ENCODE data around the gene PPP1R7. TPM values are rescaled to one million over a fixed set of nuclear protein-coding genes. Genes with fewer than 3 reads are reported as not detected.

The PPP1R7 gene
- total and polyA plus RNA-seq, 8 donors = 61.6 to 80.0 (median 71.3) TPM

DNA sequence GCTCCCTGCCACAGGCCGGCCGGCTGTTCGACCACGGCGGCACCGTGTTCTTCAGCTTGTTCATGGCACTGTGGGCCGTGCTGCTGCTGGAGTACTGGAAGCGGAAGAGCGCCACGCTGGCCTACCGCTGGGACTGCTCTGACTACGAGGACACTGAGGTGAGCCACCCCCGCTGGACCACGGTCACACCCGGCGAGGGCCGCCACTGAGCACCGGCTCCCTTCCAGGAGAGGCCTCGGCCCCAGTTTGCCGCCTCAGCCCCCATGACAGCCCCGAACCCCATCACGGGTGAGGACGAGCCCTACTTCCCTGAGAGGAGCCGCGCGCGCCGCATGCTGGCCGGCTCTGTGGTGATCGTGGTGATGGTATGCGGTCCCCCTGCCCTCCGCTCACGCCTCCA lies 59.0 kb downstream of the PPP1R7 start:
- ATAC-seq = no peak
- H3K27me3 ChIP-seq = no peaks in the 10 kb centered on the region
- H3K27ac ChIP-seq = no peak overlapping the region
- no peaks in the 10 kb centered on the region for H3K36me3 ChIP-seq
- H3K4me1 ChIP-seq = no peaks in the 10 kb centered on the region
- H3K4me3 ChIP-seq = no peak overlapping the region
- no peak for DNase-seq
- intact Hi-C loops (cut with DNase I) = no loop called here
- TF ChIP-seq CTCF (IDR thresholded peaks at IDR 0.05) = no peak
- H3K9me3 ChIP-seq = no peaks in the 10 kb centered on the region

- no peaks in the 10 kb centered on the region for H3K36me3 ChIP-seq
- no peaks in the 10 kb centered on the region for H3K9me3 ChIP-seq
- intact Hi-C loops (cut with DNase I) = no loop called here
- H3K4me3 ChIP-seq = no peak overlapping the region
- no peak for ATAC-seq
- no peaks in the 10 kb centered on the region for H3K27me3 ChIP-seq
- no peak for TF ChIP-seq CTCF (IDR thresholded peaks at IDR 0.05)
- H3K4me1 ChIP-seq = no peaks in the 10 kb centered on the region
- H3K27ac ChIP-seq = no peak overlapping the region
- no peak for DNase-seq
Observed at GRCh38 chr2:241211276-241211675, 61.0 kb downstream of the PPP1R7 start.

DNA sequence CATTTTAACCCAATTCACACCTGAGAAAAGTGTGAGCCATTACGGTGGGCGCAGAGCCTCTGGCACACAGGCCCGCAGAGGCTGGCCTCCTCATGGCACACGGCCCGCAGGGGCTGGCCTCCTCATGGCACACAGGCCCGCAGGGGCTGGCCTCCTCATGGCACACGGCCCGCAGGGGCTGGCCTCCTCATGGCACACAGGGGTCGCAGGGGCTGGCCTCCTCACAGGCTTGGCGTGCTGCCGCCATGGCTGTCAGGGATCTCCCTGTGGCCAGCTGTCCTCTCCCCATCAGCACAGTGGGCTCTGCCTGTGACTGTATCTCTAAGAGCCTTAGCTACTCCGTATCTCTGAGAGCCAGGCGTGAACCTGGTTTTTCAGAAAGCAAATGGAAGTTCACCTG lies 62.8 kb downstream of the PPP1R7 start:
- intact Hi-C loops (cut with DNase I) = no loop called here
- no peak for TF ChIP-seq CTCF (IDR thresholded peaks at IDR 0.05)
- no peaks in the 10 kb centered on the region for H3K9me3 ChIP-seq
- no peak overlapping the region for H3K27ac ChIP-seq
- H3K4me1 ChIP-seq = peaks cover 0 to 6% of the 10 kb centered on the region in 2 donors
- H3K4me3 ChIP-seq = no peak overlapping the region
- no peaks in the 10 kb centered on the region for H3K36me3 ChIP-seq
- ATAC-seq (no peak), DNase-seq (no peak)
- H3K27me3 ChIP-seq = peaks cover 0 to 8% of the 10 kb centered on the region in 2 donors

GRCh38 chr2:241213567-241213966 lies 63.3 kb downstream of the PPP1R7 start:
- H3K4me3 ChIP-seq = no peak overlapping the region
- no peaks in the 10 kb centered on the region for H3K36me3 ChIP-seq
- TF ChIP-seq CTCF (IDR thresholded peaks at IDR 0.05) = no peak
- peaks cover under 1 to 10% of the 10 kb centered on the region in 2 donors for H3K4me1 ChIP-seq
- peaks cover 0 to 8% of the 10 kb centered on the region in 2 donors for H3K27me3 ChIP-seq
- ATAC-seq = no peak
- H3K9me3 ChIP-seq = no peaks in the 10 kb centered on the region
- intact Hi-C loops (cut with DNase I) = no loop called here
- no peak overlapping the region for H3K27ac ChIP-seq
- no peak for DNase-seq

DNA sequence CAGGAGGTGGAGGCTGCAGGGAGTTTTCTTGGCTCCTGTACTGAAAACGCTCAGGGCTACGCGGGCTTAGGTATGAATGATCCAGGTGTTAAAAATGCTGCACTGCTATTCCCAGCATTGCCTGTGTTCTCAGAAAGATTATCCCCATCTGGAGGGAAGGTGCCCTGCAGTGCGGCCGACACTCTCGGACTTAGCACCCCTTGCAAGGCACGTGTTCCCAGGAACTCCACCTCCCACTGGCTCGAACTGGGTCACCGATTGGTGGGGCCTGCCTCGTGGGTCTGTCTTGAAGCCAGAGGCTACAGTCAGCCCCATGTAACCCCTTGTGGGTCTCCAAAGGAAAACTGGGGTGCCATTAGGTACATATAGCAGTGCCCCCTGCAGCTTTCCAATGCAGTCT lies 63.9 kb downstream of the PPP1R7 start:
- no peaks in the 10 kb centered on the region for H3K36me3 ChIP-seq
- no peak for DNase-seq
- no peak for ATAC-seq
- no peak for TF ChIP-seq CTCF (IDR thresholded peaks at IDR 0.05)
- peaks cover 7 to 16% of the 10 kb centered on the region in 2 donors for H3K4me1 ChIP-seq
- H3K27ac ChIP-seq = no peak overlapping the region
- H3K9me3 ChIP-seq = no peaks in the 10 kb centered on the region
- H3K4me3 ChIP-seq = no peak overlapping the region
- H3K27me3 ChIP-seq = peaks cover 0 to 13% of the 10 kb centered on the region in 2 donors
- intact Hi-C loops (cut with DNase I) = no loop called here

Data from left lung (tissue), 10 donors.